Measurements from ENCODE around the gene STAG1.

GRCh38 chr3:136311261-136311660, 440.9 kb downstream of the STAG1 start:
- TF ChIP-seq POLR2A (IDR thresholded peaks at IDR 0.05): no peak
- no peak for TF ChIP-seq CTCF (IDR thresholded peaks at IDR 0.05)
